Naive thymus-derived CD4-positive, alpha-beta T cell (primary cell): ENCODE data around the gene TGFBRAP1. TPM values are rescaled to one million over a fixed set of nuclear protein-coding genes. Genes with fewer than 3 reads are reported as not detected.

Source experiments
- ATAC-seq: fragments of 150-1000 bp; cut with Tn5 transposase; 2 replicates; pipeline ENCODE4 v1.10.0; 2021; ENCODE audit warnings: mild to moderate bottlenecking, moderate library complexity
- CTCF ChIA-PET: fragments of 350-600 bp; sonication (Branson Sonifier 250); formaldehyde crosslinking; loops from one replicate; lab custom pipeline; 2021; ENCODE audit warnings: antibody characterized with exemption; lab: Charles Lee
- POLR2A ChIA-PET: fragments of 350-600 bp; sonication (Branson Sonifier 250); formaldehyde crosslinking; loops from one replicate; lab custom pipeline; 2021; ENCODE audit warnings: antibody characterized with exemption, inconsistent platforms; lab: Charles Lee
- DNase-seq, 9 donors: peaks; one replicate each; pipeline versions ENCODE4 v3.0.0 to v3.0.0-alpha.2; 2020 to 2022; ENCODE audit warnings: mixed read lengths in 1 of 9
- H3K27ac ChIP-seq: one replicate; pipeline ENCODE4 v1.7.0; 2013; ENCODE audit warnings: mild to moderate bottlenecking, low read depth, low read length, moderate library complexity
- H3K27me3 ChIP-seq, 2 donors: one replicate each; pipeline ENCODE4 v1.7.0; 2013; ENCODE audit warnings: low read length in 2 of 2, mild to moderate bottlenecking in 2 of 2, moderate library complexity in 2 of 2; ENCODE audit not compliant: control insufficient read depth in 2 of 2, insufficient read depth in 2 of 2
- H3K36me3 ChIP-seq, 3 experiments: 1 replicate in 2 of 3; 2 replicates in 1 of 3; pipeline ENCODE4 v1.7.0; 2013; ENCODE audit warnings: low read length in 3 of 3, mild to moderate bottlenecking in 3 of 3, moderate library complexity in 1 of 3; ENCODE audit not compliant: insufficient read depth in 3 of 3, control insufficient read depth in 2 of 3
- H3K4me1 ChIP-seq, 2 donors: one replicate each; pipeline ENCODE4 v1.7.0; 2013; ENCODE audit warnings: low read length in 2 of 2, mild to moderate bottlenecking in 2 of 2, moderate library complexity in 1 of 2; ENCODE audit not compliant: control insufficient read depth in 2 of 2, insufficient read depth in 2 of 2
- H3K4me3 ChIP-seq: 2 replicates; pipeline ENCODE4 v1.7.0; 2013; ENCODE audit warnings: mild to moderate bottlenecking, low read length
- H3K9me3 ChIP-seq, 3 experiments: 1 replicate in 2 of 3; 2 replicates in 1 of 3; pipeline ENCODE4 v1.7.0; 2013; ENCODE audit warnings: low read length in 3 of 3; ENCODE audit not compliant: control insufficient read depth in 2 of 3
- H3K27ac Mint-ChIP-seq, 9 donors: one replicate each; pipeline ENCODE4 v1.8.0; 2020 to 2022; ENCODE audit warnings: mixed read lengths in 9 of 9, mild to moderate bottlenecking in 8 of 9, moderate library complexity in 5 of 9, inconsistent platforms in 2 of 9
- H3K27me3 Mint-ChIP-seq, 5 donors: one replicate each; pipeline ENCODE4 v1.8.0; 2021 to 2022; ENCODE audit warnings: mixed read lengths in 5 of 5, mild to moderate bottlenecking in 1 of 5
- H3K36me3 Mint-ChIP-seq, 5 donors: one replicate each; pipeline ENCODE4 v1.8.0; 2020 to 2022; ENCODE audit warnings: mixed read lengths in 5 of 5, mild to moderate bottlenecking in 3 of 5, inconsistent platforms in 1 of 5
- H3K4me1 Mint-ChIP-seq, 7 donors: one replicate each; pipeline ENCODE4 v1.8.0; 2020 to 2022; ENCODE audit warnings: mixed read lengths in 7 of 7, mild to moderate bottlenecking in 3 of 7, inconsistent platforms in 1 of 7
- H3K4me3 Mint-ChIP-seq, 10 donors: one replicate each; pipeline ENCODE4 v1.8.0; 2020 to 2022; ENCODE audit warnings: mild to moderate bottlenecking in 10 of 10, mixed read lengths in 10 of 10, moderate library complexity in 6 of 10, inconsistent platforms in 2 of 10
- H3K9me3 Mint-ChIP-seq, 11 donors: one replicate each; pipeline ENCODE4 v1.8.0; 2020 to 2022; ENCODE audit warnings: mixed read lengths in 11 of 11, mild to moderate bottlenecking in 4 of 11, inconsistent platforms in 1 of 11, moderate library complexity in 1 of 11
- intact Hi-C, 2 donors: fragments of 100-400 bp; cut with micrococcal nuclease; formaldehyde crosslinking; loops; one replicate each; pipeline ENCODE4 v1.15.1; 2023
- polyA plus RNA-seq, 2 donors: library from polyadenylated mRNA; unstranded; fragments of 300-500 nt; fragmentation: Illumina TruSeq; gene quantifications; one replicate each; pipeline ENCODE4 v1.2.3, GENCODE V29; 2021
- total RNA-seq, 6 experiments: library from RNA in 5 of 6; stranded (reverse) in 5 of 6; gene quantifications; 1 replicate in 5 of 6; 2 replicates in 1 of 6; pipeline ENCODE4 v1.2.3 and lab custom pipeline; 2021 to 2026

TGFBRAP1 gene, protein sequence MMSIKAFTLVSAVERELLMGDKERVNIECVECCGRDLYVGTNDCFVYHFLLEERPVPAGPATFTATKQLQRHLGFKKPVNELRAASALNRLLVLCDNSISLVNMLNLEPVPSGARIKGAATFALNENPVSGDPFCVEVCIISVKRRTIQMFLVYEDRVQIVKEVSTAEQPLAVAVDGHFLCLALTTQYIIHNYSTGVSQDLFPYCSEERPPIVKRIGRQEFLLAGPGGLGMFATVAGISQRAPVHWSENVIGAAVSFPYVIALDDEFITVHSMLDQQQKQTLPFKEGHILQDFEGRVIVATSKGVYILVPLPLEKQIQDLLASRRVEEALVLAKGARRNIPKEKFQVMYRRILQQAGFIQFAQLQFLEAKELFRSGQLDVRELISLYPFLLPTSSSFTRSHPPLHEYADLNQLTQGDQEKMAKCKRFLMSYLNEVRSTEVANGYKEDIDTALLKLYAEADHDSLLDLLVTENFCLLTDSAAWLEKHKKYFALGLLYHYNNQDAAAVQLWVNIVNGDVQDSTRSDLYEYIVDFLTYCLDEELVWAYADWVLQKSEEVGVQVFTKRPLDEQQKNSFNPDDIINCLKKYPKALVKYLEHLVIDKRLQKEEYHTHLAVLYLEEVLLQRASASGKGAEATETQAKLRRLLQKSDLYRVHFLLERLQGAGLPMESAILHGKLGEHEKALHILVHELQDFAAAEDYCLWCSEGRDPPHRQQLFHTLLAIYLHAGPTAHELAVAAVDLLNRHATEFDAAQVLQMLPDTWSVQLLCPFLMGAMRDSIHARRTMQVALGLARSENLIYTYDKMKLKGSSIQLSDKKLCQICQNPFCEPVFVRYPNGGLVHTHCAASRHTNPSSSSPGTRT
- total RNA-seq (10 to 100 TPM; 19.1 to 22.5 (median 21.6) TPM), polyA plus RNA-seq (10 to 100 TPM; 18.0 to 28.3 TPM), total RNA-seq (lab: John Stamatoyannopoulos, UW) (54.8 reads per million, percentile 73 among the genes with 10 or more reads in this experiment)

DNA sequence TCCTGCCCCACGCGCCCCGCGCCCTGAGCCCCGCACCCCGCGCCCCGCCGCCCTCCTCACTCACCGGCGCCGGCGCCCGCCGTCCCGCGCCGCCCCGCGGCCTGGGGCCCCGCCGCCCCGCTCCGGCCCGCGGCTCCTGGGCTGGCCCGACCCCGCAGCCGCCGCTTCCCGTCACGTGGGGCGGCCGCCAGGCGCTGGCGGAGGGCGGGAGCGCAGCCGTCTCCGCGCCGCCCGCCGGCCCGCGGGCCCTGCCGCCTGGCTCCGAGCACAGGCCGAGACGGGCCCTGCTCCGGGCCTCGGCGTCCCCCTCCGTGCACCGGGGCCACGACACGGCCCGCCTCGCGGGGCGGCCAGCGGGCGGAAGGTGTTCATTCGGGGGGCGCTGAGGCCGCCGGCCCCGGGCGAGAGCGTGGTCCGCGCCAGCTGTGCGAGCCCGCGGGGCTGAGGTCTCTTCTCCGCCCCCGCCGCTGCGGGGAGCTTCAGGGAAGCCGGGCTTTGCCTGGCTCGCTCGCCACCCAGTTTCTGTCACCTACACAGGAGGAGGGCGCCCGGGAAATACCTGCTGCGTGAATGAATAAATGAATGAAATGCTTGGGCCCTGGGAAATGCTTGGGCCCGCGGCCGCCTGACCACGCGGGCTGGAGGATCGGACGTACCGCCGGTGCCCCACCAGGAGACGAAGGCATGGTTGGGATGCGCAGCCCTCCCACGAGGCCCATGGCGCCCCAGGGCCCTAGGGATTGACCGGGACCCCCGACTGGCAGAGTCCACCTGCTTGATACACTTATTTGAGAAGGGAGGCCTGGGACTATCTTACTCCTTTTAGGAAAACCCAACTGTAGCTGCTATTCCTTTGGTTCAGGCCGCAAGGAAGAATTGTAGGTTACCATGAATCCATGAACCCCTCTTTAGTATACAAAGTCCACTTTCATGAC lies at the start of gene TGFBRAP1:
Gene TGFBRAP1, minus strand, starts transcription at position 175 of the 935 bp plus-strand sequence. CDS start 21,434 bp downstream, outside the sequence.
- peak within 1 kb of the TSS; percentile 78 for H3K4me3 ChIP-seq
- H3K4me1 ChIP-seq: peaks cover 12 to 22% of the 10 kb centered on the region in 2 donors
- Mint-ChIP-seq H3K36me3 (peaks cover 0 to 7% (median 0%) of the 10 kb centered on the region in 5 donors), H3K9me3 (peaks cover 0 to 3% (median 0%) of the 10 kb centered on the region in 11 donors), H3K27ac (peak within 1 kb of the TSS; percentile 89 to 96 (median 93)), H3K4me1 (peaks cover 23 to 53% (median 41%) of the 10 kb centered on the region in 7 donors), H3K4me3 (peak within 1 kb of the TSS; percentile 88 to 98 (median 92)), H3K27me3 (no peaks in the 10 kb centered on the region)
- peak; percentile 40 to 78 (median 63) for DNase-seq
- no peaks in the 10 kb centered on the region for H3K9me3 ChIP-seq
- no peaks in the 10 kb centered on the region for H3K27me3 ChIP-seq
- peaks cover 0 to 4% (median 0%) of the 10 kb centered on the region in 3 experiments for H3K36me3 ChIP-seq
- ATAC-seq: peak; percentile 93
- POLR2A ChIA-PET: interaction anchor here (0.6 to 2.9 kb wide), 5 partner anchors 8 to 1223 kb away, joined by 3 to 16 read pairs (median 3); partner anchors contain the start of gene C2orf49
- CTCF ChIA-PET: interaction anchor here (1.0 kb wide), 1 partner anchor 10 kb away, joined by 3 read pairs; no protein-coding TSS in a partner anchor
- intact Hi-C loops: loop anchor here (1.0 to 10.0 kb wide), 4 partner anchors 7 to 767 kb away; partner anchors contain the start of genes C2orf49 (in 2 of the 2) and NCK2 (in 1 of the 2)
- peak within 1 kb of the TSS; percentile 98 for H3K27ac ChIP-seq

DNA sequence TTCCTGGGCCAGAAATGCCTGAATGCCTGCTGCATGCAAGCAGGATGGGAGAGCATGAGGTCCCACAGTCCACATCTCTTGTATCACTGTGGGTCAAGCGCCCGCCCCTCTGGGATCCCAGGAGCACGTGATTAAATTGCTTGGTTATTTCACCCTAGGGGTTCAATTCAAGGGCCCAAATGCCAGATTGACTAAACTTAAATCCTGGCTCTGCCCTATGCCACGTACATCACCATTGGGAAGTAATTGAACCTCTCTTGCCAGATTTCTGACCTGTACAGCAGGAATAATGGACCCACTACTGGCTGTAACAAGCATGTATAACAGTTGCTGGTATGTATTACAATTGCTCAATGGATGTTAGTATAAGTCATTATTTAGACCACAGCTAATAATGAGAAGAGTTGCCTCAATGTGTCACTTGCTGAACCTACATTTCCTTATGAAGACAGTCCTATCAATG lies 49.4 kb upstream of the TGFBRAP1 start:
- intact Hi-C loops: no loop called here
- peaks cover 0 to 1% (median 0%) of the 10 kb centered on the region in 5 donors for H3K27me3 Mint-ChIP-seq
- CTCF ChIA-PET: interaction anchor here (1.5 kb wide), 1 partner anchor 10 kb away, joined by 5 read pairs; no protein-coding TSS in a partner anchor

DNA sequence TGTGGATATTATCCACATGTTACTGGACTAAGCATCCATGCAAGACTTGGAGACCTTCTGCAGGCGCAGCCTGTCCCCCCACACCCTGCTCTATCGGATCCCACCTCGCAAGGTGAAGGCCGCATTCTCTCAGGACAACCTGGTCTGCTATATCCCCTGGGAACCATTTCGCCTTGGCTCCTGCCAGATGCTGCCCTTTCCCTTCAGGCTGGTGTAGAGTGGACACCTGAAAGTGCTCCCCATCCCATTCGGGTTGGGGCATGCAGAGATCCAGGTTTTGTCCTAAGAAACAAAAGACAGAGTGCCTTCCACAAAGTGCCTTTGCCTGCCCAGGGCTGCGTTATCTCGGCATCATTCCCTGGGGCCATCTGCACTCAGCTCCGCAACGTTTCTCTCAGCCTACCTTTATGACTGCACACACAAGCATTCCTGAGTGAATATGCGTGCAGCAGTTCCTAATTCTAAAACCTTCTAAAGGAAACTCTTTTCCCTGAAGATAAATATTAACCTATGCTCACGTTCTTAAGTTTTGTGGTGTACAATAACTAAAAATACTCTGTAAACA lies 48.8 kb upstream of the TGFBRAP1 start:
- no peak overlapping the region for H3K27ac ChIP-seq
- intact Hi-C loops: no loop called here

More for the DNA sequence above, 49.4 kb upstream of the TGFBRAP1 start:
- Mint-ChIP-seq H3K36me3 (peaks cover 0 to 10% (median 0%) of the 10 kb centered on the region in 5 donors), H3K9me3 (no peaks in the 10 kb centered on the region), H3K27ac (no peak overlapping the region), H3K4me1 (peaks cover 0 to 17% (median 4%) of the 10 kb centered on the region in 7 donors), H3K4me3 (no peak overlapping the region)
- DNase-seq (no peak), ATAC-seq (no peak)
- H3K4me1 ChIP-seq: peaks cover 0 to 5% of the 10 kb centered on the region in 2 donors
- no peaks in the 10 kb centered on the region for H3K27me3 ChIP-seq
- H3K4me3 ChIP-seq: no peak overlapping the region
- no peak overlapping the region for H3K27ac ChIP-seq
- POLR2A ChIA-PET: no interaction called here
- H3K9me3 ChIP-seq: no peaks in the 10 kb centered on the region
- no peaks in the 10 kb centered on the region for H3K36me3 ChIP-seq

DNA sequence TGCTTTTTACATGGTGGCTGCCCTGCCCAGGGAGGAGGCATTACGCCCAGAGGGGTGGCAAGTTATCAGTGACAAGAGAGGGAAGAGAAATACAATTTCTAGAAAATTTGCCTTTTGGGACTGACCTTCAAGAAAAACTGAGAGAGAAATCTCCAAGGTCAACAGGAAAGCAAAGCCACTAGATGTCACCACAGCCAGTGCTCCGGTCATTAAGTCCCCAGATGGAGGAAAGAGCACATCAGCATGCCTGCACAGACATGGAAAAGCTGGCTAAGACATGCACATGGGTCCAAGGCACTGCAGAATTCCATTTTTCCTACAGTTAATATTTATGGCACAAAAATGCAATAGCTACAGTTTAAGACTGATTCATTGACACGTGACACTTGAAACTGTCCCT lies 48.3 kb upstream of the TGFBRAP1 start:
- peaks cover 0 to 7% (median 0%) of the 10 kb centered on the region in 5 donors for H3K36me3 Mint-ChIP-seq
- DNase-seq: no peak
- peaks cover 0 to 20% (median 6%) of the 10 kb centered on the region in 7 donors for H3K4me1 Mint-ChIP-seq
- H3K27me3 Mint-ChIP-seq: peaks cover 0 to 1% (median 0%) of the 10 kb centered on the region in 5 donors
- Histone ChIP-seq H3K27ac (no peak overlapping the region), H3K9me3 (no peaks in the 10 kb centered on the region), H3K4me1 (peaks cover 0 to 13% of the 10 kb centered on the region in 2 donors), H3K4me3 (no peak overlapping the region), H3K36me3 (no peaks in the 10 kb centered on the region), H3K27me3 (no peaks in the 10 kb centered on the region)
- ChIA-PET POLR2A (no interaction called here), CTCF (interaction anchor here (1.0 kb wide), 1 partner anchor 143 kb away, joined by 4 read pairs; no protein-coding TSS in a partner anchor)
- intact Hi-C loops: no loop called here
- no peak overlapping the region for H3K27ac Mint-ChIP-seq
- ATAC-seq: no peak
- H3K4me3 Mint-ChIP-seq: no peak overlapping the region
- no peaks in the 10 kb centered on the region for H3K9me3 Mint-ChIP-seq

More for the DNA sequence above, 48.8 kb upstream of the TGFBRAP1 start:
- H3K4me1 ChIP-seq: peaks cover 0 to 9% of the 10 kb centered on the region in 2 donors
- POLR2A ChIA-PET: no interaction called here
- no peak for ATAC-seq
- no peak for DNase-seq
- no peaks in the 10 kb centered on the region for H3K36me3 ChIP-seq
- H3K27ac Mint-ChIP-seq: no peak overlapping the region
- no peaks in the 10 kb centered on the region for H3K9me3 ChIP-seq
- CTCF ChIA-PET: interaction anchor here (1.0 kb wide), 1 partner anchor 142 kb away, joined by 4 read pairs; no protein-coding TSS in a partner anchor
- H3K36me3 Mint-ChIP-seq: peaks cover 0 to 7% (median 0%) of the 10 kb centered on the region in 5 donors
- H3K4me3 Mint-ChIP-seq: no peak overlapping the region
- H3K4me3 ChIP-seq: no peak overlapping the region
- no peaks in the 10 kb centered on the region for H3K9me3 Mint-ChIP-seq
- H3K4me1 Mint-ChIP-seq: peaks cover 0 to 20% (median 6%) of the 10 kb centered on the region in 7 donors
- no peaks in the 10 kb centered on the region for H3K27me3 ChIP-seq
- H3K27me3 Mint-ChIP-seq: peaks cover 0 to 1% (median 0%) of the 10 kb centered on the region in 5 donors

DNA sequence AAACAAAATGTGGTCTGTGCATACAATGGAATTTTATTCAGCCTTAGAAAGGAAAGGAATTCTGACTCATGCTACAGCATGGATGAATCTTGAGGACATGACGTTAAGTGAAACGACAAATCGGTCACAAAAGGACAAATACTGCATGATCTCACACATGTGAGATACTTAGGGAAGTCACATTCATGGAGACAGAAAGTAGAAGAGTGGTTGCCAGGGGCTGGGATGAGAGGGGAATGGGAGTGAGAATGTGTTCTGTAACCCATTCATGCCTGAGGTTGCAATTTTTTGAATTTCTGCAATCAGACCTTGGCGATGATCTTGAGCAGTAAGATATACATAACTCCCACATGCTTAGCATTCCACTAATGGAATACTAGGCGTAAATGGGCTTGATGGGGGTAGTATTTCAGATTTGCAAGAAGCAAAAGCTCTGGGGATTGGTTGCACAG lies 47.3 kb upstream of the TGFBRAP1 start:
- H3K9me3 ChIP-seq: no peaks in the 10 kb centered on the region
- DNase-seq: no peak
- H3K36me3 ChIP-seq: no peaks in the 10 kb centered on the region
- ChIA-PET CTCF (no interaction called here), POLR2A (no interaction called here)
- H3K27ac ChIP-seq: no peak overlapping the region
- H3K4me1 Mint-ChIP-seq: peaks cover 0 to 20% (median 6%) of the 10 kb centered on the region in 7 donors
- H3K27ac Mint-ChIP-seq: no peak overlapping the region
- no peak overlapping the region for H3K4me3 Mint-ChIP-seq
- H3K4me1 ChIP-seq: peaks cover 0 to 13% of the 10 kb centered on the region in 2 donors
- no peaks in the 10 kb centered on the region for H3K9me3 Mint-ChIP-seq
- no peak for ATAC-seq
- intact Hi-C loops: no loop called here
- no peak overlapping the region for H3K4me3 ChIP-seq
- peaks cover 0 to 1% (median 0%) of the 10 kb centered on the region in 5 donors for H3K27me3 Mint-ChIP-seq
- peaks cover 0 to 7% (median 0%) of the 10 kb centered on the region in 5 donors for H3K36me3 Mint-ChIP-seq
- no peaks in the 10 kb centered on the region for H3K27me3 ChIP-seq
